Neuron (in vitro differentiated cells): Measurements from ENCODE around the gene LPP.

Experiments
- H2AFZ ChIP-seq: one replicate; pipeline ENCODE4 v1.6.1; 2013; ENCODE audit warnings: low read depth, mild to moderate bottlenecking, inconsistent platforms, low read length, moderate library complexity
- H3K27me3 ChIP-seq: one replicate; pipeline ENCODE4 v1.6.1; 2013; ENCODE audit warnings: low read length; ENCODE audit not compliant: insufficient read depth
- H3K36me3 ChIP-seq: one replicate; pipeline ENCODE4 v1.6.1; 2013; ENCODE audit warnings: low read length; ENCODE audit not compliant: insufficient read depth
- H3K4me1 ChIP-seq: one replicate; pipeline ENCODE4 v1.6.1; 2013; ENCODE audit warnings: low read length; ENCODE audit not compliant: insufficient read depth
- H3K4me3 ChIP-seq: 2 replicates; pipeline ENCODE4 v1.5.1; 2013; ENCODE audit warnings: mild to moderate bottlenecking, low read length, moderate library complexity
- H3K9me3 ChIP-seq: one replicate; pipeline ENCODE4 v1.6.1; 2013; ENCODE audit warnings: low read length

LPP gene

DNA sequence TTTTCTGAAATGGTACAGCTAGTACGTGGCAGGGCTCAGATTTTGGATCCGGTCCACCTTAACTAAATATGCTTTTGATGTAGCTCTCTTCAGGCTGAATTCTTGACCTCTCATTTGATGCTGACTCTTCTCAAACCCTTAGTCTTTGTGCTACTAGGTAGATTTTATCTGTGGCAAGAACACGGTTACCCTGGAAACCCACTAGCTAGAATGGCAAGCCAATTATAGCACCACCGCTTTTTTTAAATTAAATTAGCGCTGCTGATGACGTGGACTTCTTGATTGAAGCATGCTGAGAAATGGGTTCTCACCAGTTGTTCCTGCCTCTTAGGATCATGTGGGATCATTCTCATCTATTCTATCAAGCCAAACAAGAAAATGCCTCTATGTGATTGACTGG lies 421.5 kb downstream of the LPP start:
- H3K4me1 ChIP-seq: peaks cover 16% of the 10 kb centered on the region

DNA sequence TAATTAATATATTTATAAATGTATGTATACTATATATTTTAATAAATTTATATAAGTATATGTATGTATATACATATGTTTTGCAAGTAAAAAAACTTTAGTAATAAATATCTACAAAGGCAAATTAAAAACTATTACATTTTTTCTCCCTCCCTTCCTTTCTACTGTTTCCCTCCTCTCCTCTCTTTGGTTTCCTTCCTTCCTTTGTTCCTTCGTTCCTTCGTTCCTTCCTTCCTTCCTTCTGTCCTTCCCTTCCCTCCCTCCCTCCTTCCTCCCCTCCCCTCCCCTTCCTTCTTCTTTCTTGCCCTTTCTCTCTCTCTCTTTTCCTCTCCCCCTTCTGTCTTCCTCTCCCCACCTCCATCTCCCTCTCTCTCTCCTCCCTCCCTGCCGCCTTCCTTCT lies 423.6 kb downstream of the LPP start:
- Histone ChIP-seq H3K4me3 (no peak overlapping the region), H3K27me3 (no peaks in the 10 kb centered on the region), H3K36me3 (no peaks in the 10 kb centered on the region), H3K4me1 (peaks cover 16% of the 10 kb centered on the region), H3K9me3 (no peaks in the 10 kb centered on the region), H2AFZ (no peak overlapping the region)

More for the DNA sequence above, 421.5 kb downstream of the LPP start:
- H2AFZ ChIP-seq: no peak overlapping the region
- no peak overlapping the region for H3K4me3 ChIP-seq
- H3K9me3 ChIP-seq: no peaks in the 10 kb centered on the region
- H3K36me3 ChIP-seq: no peaks in the 10 kb centered on the region
- no peaks in the 10 kb centered on the region for H3K27me3 ChIP-seq

DNA sequence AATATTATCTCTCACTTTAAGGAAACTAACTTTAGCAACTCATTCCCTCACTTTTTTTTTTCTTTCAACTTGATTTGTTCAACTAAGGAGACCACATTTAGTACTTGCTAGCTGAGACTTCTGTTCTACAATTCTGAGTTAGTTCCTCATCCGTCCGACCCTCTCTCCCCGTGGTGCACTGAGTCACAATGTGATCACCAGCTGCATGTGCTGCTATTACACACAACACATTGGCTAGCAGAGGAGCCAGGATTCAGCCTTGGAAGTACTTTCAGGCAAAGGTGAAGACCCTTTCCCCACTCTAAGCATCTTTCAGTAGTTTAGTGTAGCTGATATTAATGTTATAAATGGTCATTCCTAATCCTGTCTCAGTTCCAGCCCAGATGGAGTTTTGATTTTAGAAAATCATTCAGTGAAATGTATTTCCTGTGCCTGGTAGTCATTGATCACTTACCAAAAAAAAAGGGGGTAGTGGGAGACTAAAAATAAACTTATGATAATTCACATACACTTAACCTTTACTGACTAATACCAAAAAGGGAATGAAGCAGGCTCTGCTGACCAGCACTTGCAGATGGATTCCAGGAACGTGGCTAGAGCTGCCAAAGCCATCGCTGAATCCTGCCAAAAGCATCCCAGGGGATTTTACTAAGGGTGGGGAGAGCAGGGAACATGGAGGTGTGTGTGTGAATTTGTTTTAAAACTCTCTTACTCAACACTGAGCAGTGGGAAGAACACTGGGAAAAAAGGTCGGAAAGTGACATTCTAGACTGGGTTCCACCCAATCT lies 424.8 kb downstream of the LPP start:
- no peaks in the 10 kb centered on the region for H3K9me3 ChIP-seq
- H3K4me1 ChIP-seq: peaks cover 16% of the 10 kb centered on the region
- H3K4me3 ChIP-seq: no peak overlapping the region
- H3K27me3 ChIP-seq: no peaks in the 10 kb centered on the region
- no peak overlapping the region for H2AFZ ChIP-seq
- H3K36me3 ChIP-seq: no peaks in the 10 kb centered on the region

DNA sequence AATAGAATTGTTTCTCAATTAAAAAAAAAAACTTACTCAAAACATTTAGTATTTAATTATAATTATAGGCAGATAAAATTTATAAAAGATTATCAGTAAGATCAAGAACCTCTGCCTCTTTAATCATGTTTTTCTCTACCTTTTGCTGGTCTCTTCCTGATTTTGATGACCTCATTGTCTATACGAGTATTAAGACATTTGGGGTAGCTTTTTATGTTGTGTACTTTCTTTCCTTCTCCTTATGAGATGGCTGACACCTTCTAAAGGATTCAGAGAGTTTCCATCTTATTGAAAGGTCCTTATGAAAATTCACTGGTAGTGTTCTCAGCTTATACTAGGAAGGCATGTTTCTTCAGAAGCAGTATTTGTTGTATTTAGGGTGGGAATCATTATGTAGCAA lies 426.3 kb downstream of the LPP start:
- no peaks in the 10 kb centered on the region for H3K36me3 ChIP-seq
- peaks cover 18% of the 10 kb centered on the region for H3K4me1 ChIP-seq
- H3K9me3 ChIP-seq: no peaks in the 10 kb centered on the region

DNA sequence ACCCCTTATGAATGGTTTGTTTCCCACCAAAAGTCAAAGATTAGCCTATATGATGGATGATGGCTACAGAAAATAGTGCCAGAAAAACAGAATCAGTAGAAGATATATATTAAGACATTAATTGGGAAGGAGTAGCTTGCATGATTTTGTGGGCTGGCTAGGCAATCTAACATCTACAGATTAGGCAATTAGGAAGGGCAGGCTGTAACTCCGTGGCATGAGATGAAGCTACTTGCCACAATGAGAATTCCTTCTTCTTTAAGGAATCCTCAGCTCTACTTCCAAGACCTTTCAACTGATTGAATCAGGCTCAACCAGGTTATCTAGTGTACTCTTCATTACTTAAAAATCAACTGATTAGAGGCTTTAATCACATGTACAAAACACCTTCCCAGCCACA lies 426.7 kb downstream of the LPP start:
- no peaks in the 10 kb centered on the region for H3K9me3 ChIP-seq
- no peak overlapping the region for H3K4me3 ChIP-seq
- H2AFZ ChIP-seq: no peak overlapping the region

More for the DNA sequence above, 426.3 kb downstream of the LPP start:
- H2AFZ ChIP-seq: no peak overlapping the region
- H3K4me3 ChIP-seq: no peak overlapping the region
- no peaks in the 10 kb centered on the region for H3K27me3 ChIP-seq

DNA sequence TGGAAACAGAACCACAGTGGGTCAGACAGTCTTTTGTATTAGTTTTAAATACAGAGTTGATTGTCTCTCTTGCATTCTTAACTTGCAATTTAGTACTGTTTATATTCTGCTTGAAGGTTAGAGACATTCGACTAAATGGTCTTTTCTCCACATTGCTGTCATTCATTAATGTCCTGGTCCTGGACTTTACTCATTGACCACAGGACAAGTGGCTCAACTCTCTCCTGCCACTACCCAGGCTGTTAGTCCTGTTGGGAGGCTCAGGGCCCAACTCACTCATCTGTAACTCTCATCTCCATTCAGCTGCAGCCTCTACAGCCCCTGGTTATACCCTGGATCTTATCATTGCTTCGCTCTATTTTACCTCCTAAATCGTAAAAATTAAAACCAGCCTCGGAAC lies 427.4 kb downstream of the LPP start:
- H3K27me3 ChIP-seq: no peaks in the 10 kb centered on the region
- H3K4me1 ChIP-seq: peaks cover 23% of the 10 kb centered on the region
- no peaks in the 10 kb centered on the region for H3K9me3 ChIP-seq
- H3K36me3 ChIP-seq: no peaks in the 10 kb centered on the region
- H2AFZ ChIP-seq: no peak overlapping the region
- no peak overlapping the region for H3K4me3 ChIP-seq

More for the DNA sequence above, 426.7 kb downstream of the LPP start:
- H3K27me3 ChIP-seq: no peaks in the 10 kb centered on the region
- H3K36me3 ChIP-seq: no peaks in the 10 kb centered on the region
- peaks cover 22% of the 10 kb centered on the region for H3K4me1 ChIP-seq

DNA sequence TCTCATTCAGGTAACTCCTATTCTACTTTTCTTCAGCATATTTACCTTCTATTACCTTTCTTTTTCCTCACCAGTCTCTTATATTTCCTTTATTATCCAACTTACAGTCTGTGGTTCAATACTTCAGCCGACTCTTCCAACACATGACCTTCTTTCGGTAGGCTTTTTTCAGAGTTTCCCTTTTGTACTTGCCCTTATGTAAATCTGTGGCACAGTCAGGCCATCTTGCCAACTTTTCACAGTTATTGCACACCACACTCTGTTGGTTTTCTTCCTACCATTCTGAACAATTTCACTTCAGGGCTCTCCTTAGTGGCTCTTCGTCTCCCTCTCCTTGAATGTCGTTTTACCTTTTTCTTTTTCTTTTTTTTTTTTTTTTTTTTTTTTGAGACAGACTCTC lies 427.8 kb downstream of the LPP start:
- no peaks in the 10 kb centered on the region for H3K9me3 ChIP-seq
- H3K36me3 ChIP-seq: no peaks in the 10 kb centered on the region
- no peaks in the 10 kb centered on the region for H3K27me3 ChIP-seq
- H3K4me3 ChIP-seq: no peak overlapping the region
- no peak overlapping the region for H2AFZ ChIP-seq
- peaks cover 23% of the 10 kb centered on the region for H3K4me1 ChIP-seq

DNA sequence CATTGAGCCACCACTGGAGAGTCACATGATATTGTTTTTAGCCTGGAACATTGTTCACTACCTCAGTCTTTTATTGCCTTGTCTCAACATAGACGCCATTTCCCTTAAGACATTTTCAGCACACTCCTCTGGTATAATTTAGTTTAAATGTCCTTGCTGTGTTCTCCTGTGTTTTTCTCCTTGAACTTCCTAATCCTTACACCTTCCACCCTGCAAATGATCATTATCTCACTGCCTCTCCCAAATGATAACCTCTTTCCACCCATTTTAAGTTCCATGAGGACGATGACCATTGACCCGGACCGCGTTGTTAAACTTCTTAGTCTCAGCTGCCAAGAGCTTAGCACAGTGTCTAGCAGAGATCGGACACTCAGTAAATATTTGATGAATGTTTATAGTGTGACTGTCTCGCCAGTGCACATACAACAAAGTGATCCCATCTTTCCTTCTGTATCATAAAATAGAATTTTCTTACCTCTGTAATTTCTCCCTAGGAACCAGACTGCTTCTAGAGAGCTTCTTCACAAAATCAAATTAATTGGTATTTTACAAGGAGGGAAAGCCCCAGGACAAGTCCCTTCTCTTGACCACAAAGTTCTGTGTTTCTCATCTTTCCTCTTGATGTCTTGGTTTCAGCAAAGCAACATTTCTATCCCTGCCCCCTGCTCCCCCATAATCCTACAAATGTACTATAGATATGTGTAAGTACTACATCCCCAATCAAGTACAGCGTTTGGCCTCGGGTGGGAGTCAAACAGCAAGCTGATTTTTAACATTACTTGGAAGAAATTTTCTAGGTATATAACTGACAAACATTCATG lies 429.6 kb downstream of the LPP start:
- Histone ChIP-seq H2AFZ (no peak overlapping the region), H3K27me3 (no peaks in the 10 kb centered on the region), H3K4me1 (peaks cover 23% of the 10 kb centered on the region), H3K9me3 (no peaks in the 10 kb centered on the region), H3K4me3 (no peak overlapping the region), H3K36me3 (no peaks in the 10 kb centered on the region)

DNA sequence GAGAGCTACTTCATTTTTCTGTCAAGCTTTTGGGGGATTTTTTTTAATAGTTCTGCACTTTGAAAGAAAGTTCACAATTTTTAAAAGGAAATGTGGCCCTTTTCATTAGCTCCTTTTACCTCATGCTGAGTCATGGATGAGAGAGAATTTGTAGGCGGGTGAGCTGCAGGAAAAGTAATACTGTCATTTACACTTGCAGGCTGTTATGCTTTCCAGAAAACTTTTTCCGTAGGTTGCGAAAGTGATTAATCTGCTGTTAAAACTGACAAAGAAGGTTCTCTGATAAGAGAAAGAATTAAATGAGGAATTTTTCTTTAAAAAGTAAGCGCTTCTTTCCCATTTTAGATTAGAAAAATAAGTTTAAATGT lies 430.2 kb downstream of the LPP start:
- Histone ChIP-seq H3K4me1 (peaks cover 23% of the 10 kb centered on the region), H2AFZ (no peak overlapping the region), H3K4me3 (no peak overlapping the region), H3K27me3 (no peaks in the 10 kb centered on the region), H3K36me3 (no peaks in the 10 kb centered on the region), H3K9me3 (no peaks in the 10 kb centered on the region)

DNA sequence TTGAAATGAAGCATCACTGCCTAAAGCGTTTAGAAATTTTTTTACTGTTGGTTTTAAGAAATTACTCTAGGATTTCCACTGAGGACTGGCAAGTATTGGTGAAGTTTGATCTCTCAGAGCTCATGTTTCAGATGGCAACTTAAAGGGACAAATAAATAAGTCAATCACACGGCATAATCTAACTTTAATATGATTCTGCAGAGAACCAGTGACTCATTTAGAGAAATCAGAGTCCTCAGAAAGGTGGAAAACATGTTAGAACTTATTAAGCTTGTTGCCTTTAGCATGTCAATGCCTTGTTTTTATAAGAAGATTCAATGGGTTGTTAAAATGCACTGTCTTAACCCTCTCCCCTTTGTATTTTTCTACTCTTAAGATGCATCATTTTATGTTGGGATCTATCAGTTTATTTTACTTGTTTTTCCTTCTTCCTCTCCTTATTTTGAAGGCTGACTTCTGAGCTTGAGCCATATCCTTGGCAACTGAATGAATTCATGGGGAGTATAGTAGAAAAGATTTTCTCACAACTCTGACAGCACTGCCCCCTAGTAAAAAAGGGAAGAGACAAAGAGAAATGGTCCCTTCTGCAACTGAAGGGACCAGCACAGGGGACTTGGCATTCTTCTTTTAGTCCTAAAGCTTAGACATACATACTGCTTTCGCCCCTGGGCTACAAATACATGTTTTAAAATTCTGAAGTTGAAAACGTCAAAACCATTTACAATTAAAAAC lies 431.2 kb downstream of the LPP start:
- Histone ChIP-seq H3K36me3 (no peaks in the 10 kb centered on the region), H3K27me3 (no peaks in the 10 kb centered on the region), H3K4me3 (no peak overlapping the region), H3K9me3 (no peaks in the 10 kb centered on the region), H2AFZ (no peak overlapping the region), H3K4me1 (peaks cover 23% of the 10 kb centered on the region)

DNA sequence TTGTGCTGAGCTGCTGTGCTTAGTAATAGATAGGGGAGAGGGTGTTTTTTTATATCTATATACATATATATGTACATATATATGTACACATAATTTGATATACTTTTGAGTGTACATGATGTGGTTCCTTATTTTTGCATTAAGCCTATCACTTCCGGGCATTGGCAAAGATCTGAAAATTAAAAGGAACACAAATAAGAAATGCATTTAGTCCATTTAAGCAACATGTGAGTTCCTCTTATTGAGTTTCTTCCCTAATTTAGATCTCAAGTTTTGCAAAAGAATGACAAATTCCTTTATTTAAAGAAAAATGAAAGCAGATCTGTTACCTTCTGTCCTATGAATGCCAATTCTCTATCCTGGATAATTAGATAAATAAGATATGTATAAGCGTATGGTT lies 435.1 kb downstream of the LPP start:
- Histone ChIP-seq H3K36me3 (no peaks in the 10 kb centered on the region), H3K4me3 (no peak overlapping the region), H2AFZ (no peak overlapping the region), H3K27me3 (no peaks in the 10 kb centered on the region), H3K9me3 (no peaks in the 10 kb centered on the region), H3K4me1 (peaks cover 16% of the 10 kb centered on the region)

DNA sequence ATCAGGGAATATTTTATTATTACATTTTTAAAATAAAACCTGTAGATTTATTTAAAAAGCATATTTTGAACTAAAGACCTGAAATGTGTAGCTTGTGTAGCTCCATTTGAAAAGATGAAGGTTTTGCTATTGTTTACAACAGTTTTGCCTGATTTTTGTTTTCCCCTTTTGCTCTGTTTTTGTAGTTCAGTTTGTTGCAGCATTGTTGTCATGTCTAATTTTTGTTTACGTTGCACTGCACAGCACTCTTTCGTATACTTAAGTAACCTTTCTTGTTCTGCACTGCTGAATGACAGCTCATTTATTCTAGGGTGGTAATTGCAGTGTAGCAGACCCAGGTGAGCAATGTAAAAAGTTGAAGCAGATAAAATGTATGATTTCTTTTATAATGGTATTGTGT lies 435.8 kb downstream of the LPP start:
- Histone ChIP-seq H3K9me3 (no peaks in the 10 kb centered on the region), H3K4me3 (no peak overlapping the region), H3K27me3 (no peaks in the 10 kb centered on the region), H3K4me1 (peaks cover 10% of the 10 kb centered on the region), H2AFZ (no peak overlapping the region), H3K36me3 (no peaks in the 10 kb centered on the region)

DNA sequence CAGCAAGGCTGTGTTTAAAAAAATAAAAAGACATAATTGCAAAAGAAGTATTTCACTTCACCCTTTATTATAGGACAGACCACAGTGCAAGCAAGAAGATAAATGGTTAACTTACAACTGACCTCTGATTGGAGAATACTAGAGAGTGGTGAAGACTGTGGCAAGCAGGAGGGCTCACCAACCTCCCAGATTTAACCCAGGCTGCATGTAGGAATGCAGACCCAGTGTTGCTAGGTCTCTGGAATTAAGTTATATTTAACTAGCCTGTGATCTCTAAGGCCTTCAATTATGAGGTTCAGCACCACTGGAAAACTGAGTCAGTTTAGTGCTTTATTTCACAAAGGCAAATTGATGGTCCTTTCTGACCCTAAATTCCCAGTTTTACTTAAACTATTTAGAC lies 436.6 kb downstream of the LPP start:
- Histone ChIP-seq H3K9me3 (no peaks in the 10 kb centered on the region), H3K4me3 (no peak overlapping the region), H3K4me1 (peaks cover 2% of the 10 kb centered on the region), H2AFZ (no peak overlapping the region), H3K27me3 (no peaks in the 10 kb centered on the region), H3K36me3 (no peaks in the 10 kb centered on the region)
